Calu3 (cell line): ENCODE results near the gene NANOS2. TPM values are rescaled to one million over a fixed set of nuclear protein-coding genes. Genes with fewer than 3 reads are reported as not detected.

ENCODE experiments used
- BruUV-seq: library from RNA; stranded (reverse); fragments of 400-500 nt; replicated peaks from 2 replicates; lab custom pipeline; 2021; lab: Mats Ljungman, UMichigan
- CTCF ChIA-PET: fragments of 300-600 bp; sonication (Branson Sonifier 250); formaldehyde crosslinking; loops from one replicate; lab custom pipeline; 2022; ENCODE audit warnings: antibody characterized with exemption; lab: Charles Lee
- DNase-seq: peaks from one replicate; pipeline ENCODE4 v3.0.0; 2022
- H3K27ac Mint-ChIP-seq: one replicate; pipeline ENCODE4 v1.8.0; 2022; ENCODE audit warnings: mixed read lengths; ENCODE audit not compliant: unreplicated experiment
- H3K27me3 Mint-ChIP-seq: one replicate; pipeline ENCODE4 v1.8.0; 2022; ENCODE audit warnings: mixed read lengths; ENCODE audit not compliant: unreplicated experiment
- H3K36me3 Mint-ChIP-seq: one replicate; pipeline ENCODE4 v1.8.0; 2022; ENCODE audit warnings: mild to moderate bottlenecking, moderate library complexity, mixed read lengths; ENCODE audit not compliant: insufficient read depth, unreplicated experiment
- H3K4me1 Mint-ChIP-seq: one replicate; pipeline ENCODE4 v1.8.0; 2022; ENCODE audit warnings: mild to moderate bottlenecking, low read depth, mixed read lengths; ENCODE audit not compliant: unreplicated experiment
- H3K4me3 Mint-ChIP-seq: one replicate; pipeline ENCODE4 v1.8.0; 2022; ENCODE audit warnings: mild to moderate bottlenecking, low read depth, moderate library complexity, mixed read lengths; ENCODE audit not compliant: unreplicated experiment
- H3K9me3 Mint-ChIP-seq: one replicate; pipeline ENCODE4 v1.8.0; 2022; ENCODE audit warnings: low read depth, mixed read lengths; ENCODE audit not compliant: unreplicated experiment
- intact Hi-C: fragments of 100-400 bp; cut with micrococcal nuclease; formaldehyde crosslinking; loops from one replicate; pipeline ENCODE4 v1.10.0; 2022; ENCODE audit not compliant: unreplicated experiment
- total RNA-seq: library from RNA; stranded (reverse); gene quantifications from 2 replicates; pipeline ENCODE4 v1.2.3, GENCODE V29; 2022
- TF ChIP-seq, protein P1 (sequence below): fragments of 200-600 bp; IDR thresholded peaks from one replicate; pipeline ENCODE4 v1.8.0; 2022; ENCODE audit warnings: antibody characterized with exemption; ENCODE audit not compliant: unreplicated experiment

NANOS2 gene
- total RNA-seq, 1 experiment from 2014 or later: not detected

DNA sequence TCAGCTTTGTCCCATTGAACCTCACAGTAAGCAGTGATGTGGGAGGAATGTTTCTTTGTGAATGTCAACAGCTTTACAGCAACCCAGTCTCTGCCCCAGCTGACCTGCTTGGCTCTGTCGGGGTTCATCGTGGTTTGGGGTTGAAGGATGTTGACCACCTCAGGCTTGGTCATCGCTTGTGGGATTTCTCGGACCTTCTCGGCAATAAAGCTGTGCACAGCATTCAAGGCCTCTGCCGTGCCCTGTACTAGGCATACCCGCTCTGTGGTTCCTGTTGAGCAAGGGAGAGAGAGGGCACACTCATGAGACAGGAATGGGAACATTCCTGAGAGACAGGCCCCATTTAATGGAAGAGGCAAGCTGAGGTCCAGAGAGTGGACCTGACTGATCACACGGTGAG lies 39.1 kb upstream of the NANOS2 start:
- no peak for DNase-seq
- CTCF ChIA-PET: no interaction called here
- Mint-ChIP-seq H3K27ac (no peak overlapping the region), H3K4me3 (no peak overlapping the region), H3K36me3 (no peaks in the 10 kb centered on the region), H3K9me3 (no peaks in the 10 kb centered on the region), H3K4me1 (peaks cover 21% of the 10 kb centered on the region), H3K27me3 (peaks cover 22% of the 10 kb centered on the region)
- BruUV-seq: no TSS peak
- TF ChIP-seq, protein P1, sequence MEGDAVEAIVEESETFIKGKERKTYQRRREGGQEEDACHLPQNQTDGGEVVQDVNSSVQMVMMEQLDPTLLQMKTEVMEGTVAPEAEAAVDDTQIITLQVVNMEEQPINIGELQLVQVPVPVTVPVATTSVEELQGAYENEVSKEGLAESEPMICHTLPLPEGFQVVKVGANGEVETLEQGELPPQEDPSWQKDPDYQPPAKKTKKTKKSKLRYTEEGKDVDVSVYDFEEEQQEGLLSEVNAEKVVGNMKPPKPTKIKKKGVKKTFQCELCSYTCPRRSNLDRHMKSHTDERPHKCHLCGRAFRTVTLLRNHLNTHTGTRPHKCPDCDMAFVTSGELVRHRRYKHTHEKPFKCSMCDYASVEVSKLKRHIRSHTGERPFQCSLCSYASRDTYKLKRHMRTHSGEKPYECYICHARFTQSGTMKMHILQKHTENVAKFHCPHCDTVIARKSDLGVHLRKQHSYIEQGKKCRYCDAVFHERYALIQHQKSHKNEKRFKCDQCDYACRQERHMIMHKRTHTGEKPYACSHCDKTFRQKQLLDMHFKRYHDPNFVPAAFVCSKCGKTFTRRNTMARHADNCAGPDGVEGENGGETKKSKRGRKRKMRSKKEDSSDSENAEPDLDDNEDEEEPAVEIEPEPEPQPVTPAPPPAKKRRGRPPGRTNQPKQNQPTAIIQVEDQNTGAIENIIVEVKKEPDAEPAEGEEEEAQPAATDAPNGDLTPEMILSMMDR: no peak
- intact Hi-C loops: no loop called here

DNA sequence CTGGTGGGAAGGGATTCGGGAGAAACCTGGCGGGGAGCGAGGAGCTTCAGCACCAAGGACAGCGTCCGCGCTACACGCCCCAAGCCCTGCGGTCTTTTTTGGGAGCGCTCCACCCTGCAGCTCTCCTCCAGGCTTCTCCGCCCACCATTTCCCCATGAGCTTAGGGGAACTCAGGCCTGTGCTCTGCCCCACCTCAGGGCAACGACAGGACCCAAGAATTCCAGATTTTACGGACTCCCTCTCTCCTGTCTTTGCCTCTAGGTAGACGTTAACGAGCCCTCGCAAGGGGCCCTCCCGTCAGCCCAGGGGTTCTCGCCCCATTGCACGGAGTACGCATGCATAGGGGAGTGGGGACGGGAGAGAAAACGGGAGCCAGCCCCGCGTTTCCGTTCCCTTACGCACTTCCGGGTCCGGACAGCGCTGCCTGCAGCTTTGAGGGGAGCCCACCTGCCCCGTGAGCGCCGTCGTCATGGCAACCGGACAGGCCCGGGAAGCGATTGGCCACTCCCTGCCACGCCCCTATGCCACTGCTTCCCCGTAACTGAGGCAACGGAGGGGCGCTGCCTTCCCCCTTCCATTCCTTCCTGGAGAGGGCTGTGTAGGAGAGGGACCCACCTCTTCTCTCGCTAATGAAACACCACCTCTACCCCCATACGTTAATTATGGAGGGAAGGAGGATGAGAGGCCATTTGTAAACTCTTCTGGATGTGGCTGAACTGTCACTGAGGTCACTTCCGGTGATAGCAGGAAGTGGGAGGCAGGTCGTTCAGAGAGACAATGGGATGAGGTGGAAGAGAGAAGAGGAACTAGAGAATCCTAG lies 38.3 kb upstream of the NANOS2 start:
- intact Hi-C loops: no loop called here
- H3K27me3 Mint-ChIP-seq: peaks cover 22% of the 10 kb centered on the region
- no peaks in the 10 kb centered on the region for H3K36me3 Mint-ChIP-seq
- H3K4me3 Mint-ChIP-seq: no peak overlapping the region
- H3K4me1 Mint-ChIP-seq: peaks cover 14% of the 10 kb centered on the region
- TF ChIP-seq, protein P1: no peak
- no peaks in the 10 kb centered on the region for H3K9me3 Mint-ChIP-seq
- no TSS peak for BruUV-seq
- DNase-seq: peak; percentile 59
- CTCF ChIA-PET: interaction anchor here (1.2 kb wide), 1 partner anchor 8 kb away, joined by 4 read pairs; no protein-coding TSS in a partner anchor
- H3K27ac Mint-ChIP-seq: no peak overlapping the region

DNA sequence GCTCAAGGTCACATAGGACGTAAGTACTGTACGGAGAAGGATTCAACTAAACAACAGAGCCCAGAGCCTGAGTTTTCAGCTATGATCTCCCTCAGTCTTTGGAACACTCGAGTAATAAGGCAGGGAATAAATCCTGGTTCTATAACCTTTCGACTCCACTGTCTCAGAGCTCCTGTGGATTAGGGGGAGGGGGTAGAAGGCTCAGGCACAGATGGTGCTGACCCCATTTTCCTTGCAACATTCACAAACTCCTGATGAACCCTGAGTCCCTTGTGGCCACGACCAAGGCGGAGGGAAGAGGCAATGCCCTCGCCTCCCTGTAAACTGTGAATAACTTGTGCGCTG lies 37.7 kb upstream of the NANOS2 start:
- Mint-ChIP-seq H3K36me3 (no peaks in the 10 kb centered on the region), H3K27me3 (peaks cover 25% of the 10 kb centered on the region), H3K4me1 (peaks cover 13% of the 10 kb centered on the region), H3K4me3 (no peak overlapping the region), H3K27ac (no peak overlapping the region), H3K9me3 (no peaks in the 10 kb centered on the region)
- TF ChIP-seq, protein P1: no peak
- BruUV-seq: no TSS peak
- intact Hi-C loops: no loop called here
- CTCF ChIA-PET: interaction anchor here (1.2 kb wide), 1 partner anchor 9 kb away, joined by 4 read pairs; no protein-coding TSS in a partner anchor
- DNase-seq: no peak

DNA sequence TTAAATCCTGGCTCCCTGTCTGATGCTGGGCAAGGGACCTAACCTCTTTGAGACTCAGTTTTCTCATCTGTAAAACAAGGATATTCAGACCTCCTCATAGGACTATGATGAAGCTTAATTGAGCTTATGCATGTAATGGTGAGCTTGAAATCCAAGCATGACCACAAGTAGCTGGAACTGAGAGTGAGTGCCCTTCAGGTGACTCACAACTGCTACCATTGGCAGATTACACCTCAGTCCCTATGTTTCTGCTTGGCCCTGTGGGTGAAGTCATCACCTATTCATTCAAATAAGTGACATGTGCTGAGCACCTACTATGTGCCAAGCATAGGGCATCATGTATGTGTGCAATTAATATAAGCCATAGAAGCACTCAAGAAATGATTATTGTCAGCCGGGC lies 33.3 kb upstream of the NANOS2 start:
- TF ChIP-seq, protein P1: no peak
- no peak overlapping the region for H3K4me3 Mint-ChIP-seq
- CTCF ChIA-PET: no interaction called here
- no peak overlapping the region for H3K27ac Mint-ChIP-seq
- H3K9me3 Mint-ChIP-seq: no peaks in the 10 kb centered on the region
- no peak for DNase-seq
- BruUV-seq: no TSS peak
- peaks cover 66% of the 10 kb centered on the region for H3K27me3 Mint-ChIP-seq
- no peaks in the 10 kb centered on the region for H3K4me1 Mint-ChIP-seq
- H3K36me3 Mint-ChIP-seq: no peaks in the 10 kb centered on the region
- intact Hi-C loops: no loop called here
